Right hindlimb (tissue), 1 donor: ENCODE data around the gene RGS14.
"Not testable (repeated sequence)": the region's sequence is repeated elsewhere in the genome, so short reads cannot be mapped to it uniquely, and the experiment has no call there.

Experiments used
- DNase-seq: peaks from one replicate; pipeline ENCODE4 v3.0.0-alpha.2; 2018

RGS14 gene

GRCh38 chr5:177405312-177405711, 47.6 kb downstream of the RGS14 start:
- DNase-seq: no peak

GRCh38 chr5:177405805-177406204, 48.1 kb downstream of the RGS14 start:
- DNase-seq: no peak

GRCh38 chr5:177409043-177409801, 51.5 kb downstream of the RGS14 start, which contains the start of gene F12:
F12 (minus strand) TSS chr5:177409564; CDS start chr5:177409527, 37 bp downstream.
- no peak for DNase-seq

- no peak for DNase-seq
Measured at GRCh38 chr5:177410575-177410974, 52.9 kb downstream of the RGS14 start.

- DNase-seq: no peak
Measured at GRCh38 chr5:177412603-177413233, 55.0 kb downstream of the RGS14 start.

- no peak for DNase-seq
Measured at GRCh38 chr5:177414481-177414880, 56.8 kb downstream of the RGS14 start.

GRCh38 chr5:177417081-177417480, 59.4 kb downstream of the RGS14 start:
- not testable (repeated sequence) for DNase-seq

GRCh38 chr5:177419046-177419445, 61.3 kb downstream of the RGS14 start:
- no peak for DNase-seq

- DNase-seq: not testable (repeated sequence)
Measured at GRCh38 chr5:177420472-177420871, 62.7 kb downstream of the RGS14 start.

GRCh38 chr5:177421062-177421798, 63.5 kb downstream of the RGS14 start:
- DNase-seq: no peak
